Gastroesophageal sphincter (tissue), 4 donors: ENCODE measurements around the gene LIMS2. TPM values are rescaled to one million over a fixed set of nuclear protein-coding genes. Genes with fewer than 3 reads are reported as not detected.

Experiments
- ATAC-seq: fragments of 150-250 bp; one replicate; pipeline ENCODE4 v1.9.1; 2016; ENCODE audit warnings: mild to moderate bottlenecking, moderate library complexity
- H3K27ac ChIP-seq, 4 donors: fragments of 200-600 bp; sonication (generic) in 3 of 4; 1 replicate in 3 of 4; 2 replicates in 1 of 4; pipeline ENCODE4 v1.5.1; 2016 to 2019
- H3K27me3 ChIP-seq: fragments of 200-600 bp; sonication (generic); one replicate; pipeline ENCODE4 v1.5.1; 2019
- H3K36me3 ChIP-seq, 2 donors: fragments of 200-600 bp; sonication (generic); one replicate each; pipeline ENCODE4 v1.5.1; 2019; ENCODE audit warnings: control low read depth in 1 of 2
- H3K4me1 ChIP-seq, 3 donors: fragments of 200-600 bp; sonication (generic); 1 replicate in 2 of 3; 2 replicates in 1 of 3; pipeline ENCODE4 v1.5.1; 2016 to 2019; ENCODE audit warnings: control low read depth in 2 of 3
- H3K4me3 ChIP-seq, 2 donors: fragments of 200-600 bp; sonication (generic); one replicate each; pipeline ENCODE4 v1.5.1; 2019; ENCODE audit warnings: mild to moderate bottlenecking in 1 of 2, moderate library complexity in 1 of 2
- H3K9me3 ChIP-seq, 3 donors: fragments of 200-600 bp; sonication (generic); one replicate each; pipeline ENCODE4 v1.5.1; 2017 to 2019; ENCODE audit warnings: control low read depth in 2 of 3
- EP300 ChIP-seq: sonication (generic); formaldehyde crosslinking; IDR thresholded peaks from one replicate; pipeline ENCODE4 v1.6.1; 2017; ENCODE audit warnings: antibody characterized with exemption, mild to moderate bottlenecking
- POLR2A ChIP-seq, 2 donors: fragments of 450-650 bp; IDR thresholded peaks; one replicate each; pipeline ENCODE4 v1.6.1; 2017; ENCODE audit warnings: antibody characterized with exemption in 2 of 2, mild to moderate bottlenecking in 2 of 2, moderate library complexity in 1 of 2
- POLR2AphosphoS5 ChIP-seq: sonication (generic); formaldehyde crosslinking; IDR thresholded peaks from one replicate; pipeline ENCODE4 v1.6.1; 2017; ENCODE audit warnings: antibody characterized with exemption
- WGBS, 2 donors: methylation state at CpG; one replicate each; pipeline ENCODE4 v1.1.5; 2018; ENCODE audit warnings: low coverage in 1 of 2; 5-methylcytosine and 5-hydroxymethylcytosine counted together
- total RNA-seq, 4 donors: library from RNA; depleted of rRNA; stranded (reverse); fragments of >200 nt; gene quantifications; one replicate each; pipeline ENCODE4 v1.1.0, GENCODE V29; 2016
- TF ChIP-seq, protein P1 (sequence below), 4 experiments: fragments of 200-600 bp in 2 of 4; fragments of 450-650 bp in 2 of 4; sonication (generic) in 1 of 4; IDR thresholded peaks; one replicate each; pipeline ENCODE4 v1.5.1; 2017 to 2019; ENCODE audit warnings: antibody characterized with exemption in 4 of 4, mild to moderate bottlenecking in 2 of 4, moderate library complexity in 2 of 4

LIMS2 gene
- total RNA-seq, 4 donors from 2014 or later: 81.4 to 275 (median 124) TPM

DNA sequence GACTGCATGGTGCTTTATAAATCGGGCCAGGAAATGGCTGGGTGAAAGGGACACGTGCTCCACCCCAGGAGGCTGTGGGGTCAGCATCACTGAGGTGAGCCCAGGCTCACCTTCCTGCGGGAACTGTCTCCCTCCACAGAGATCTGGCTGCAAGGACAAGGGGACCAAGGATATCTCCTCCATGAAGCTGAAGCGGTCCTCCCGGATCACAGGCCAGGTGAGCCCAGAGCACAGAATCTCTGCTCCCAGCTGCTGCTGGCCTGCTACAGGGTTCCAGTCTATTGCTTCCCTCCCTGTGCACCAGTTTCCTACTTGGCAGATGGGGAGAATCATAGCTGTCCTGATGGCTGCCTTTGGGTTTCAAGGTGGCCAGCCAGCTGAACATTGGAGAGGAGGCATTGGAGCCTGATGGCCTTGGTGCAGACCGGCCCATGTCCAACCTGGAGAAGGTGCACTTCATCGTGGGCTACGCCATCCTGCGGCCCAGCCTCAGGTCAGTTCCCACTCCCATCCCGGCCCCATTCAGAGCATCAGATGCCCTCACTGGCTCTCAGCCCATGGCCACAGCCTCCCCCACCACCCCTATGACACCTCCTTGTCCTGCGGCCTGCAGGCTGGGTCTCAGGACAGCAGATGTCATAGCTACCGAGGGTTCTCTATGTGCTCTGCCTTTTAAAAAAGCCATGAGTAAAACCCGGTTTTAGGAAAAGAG, 63.1 kb downstream of the LIMS2 start:
- ATAC-seq: no peak
- Histone ChIP-seq H3K4me1 (no peaks in the 10 kb centered on the region), H3K36me3 (no peaks in the 10 kb centered on the region), H3K27ac (no peak overlapping the region), H3K27me3 (no peaks in the 10 kb centered on the region), H3K9me3 (peaks cover 0 to 35% (median 0%) of the 10 kb centered on the region in 3 donors), H3K4me3 (no peak overlapping the region)
- TF ChIP-seq POLR2AphosphoS5: no peak
- TF ChIP-seq, protein P1, sequence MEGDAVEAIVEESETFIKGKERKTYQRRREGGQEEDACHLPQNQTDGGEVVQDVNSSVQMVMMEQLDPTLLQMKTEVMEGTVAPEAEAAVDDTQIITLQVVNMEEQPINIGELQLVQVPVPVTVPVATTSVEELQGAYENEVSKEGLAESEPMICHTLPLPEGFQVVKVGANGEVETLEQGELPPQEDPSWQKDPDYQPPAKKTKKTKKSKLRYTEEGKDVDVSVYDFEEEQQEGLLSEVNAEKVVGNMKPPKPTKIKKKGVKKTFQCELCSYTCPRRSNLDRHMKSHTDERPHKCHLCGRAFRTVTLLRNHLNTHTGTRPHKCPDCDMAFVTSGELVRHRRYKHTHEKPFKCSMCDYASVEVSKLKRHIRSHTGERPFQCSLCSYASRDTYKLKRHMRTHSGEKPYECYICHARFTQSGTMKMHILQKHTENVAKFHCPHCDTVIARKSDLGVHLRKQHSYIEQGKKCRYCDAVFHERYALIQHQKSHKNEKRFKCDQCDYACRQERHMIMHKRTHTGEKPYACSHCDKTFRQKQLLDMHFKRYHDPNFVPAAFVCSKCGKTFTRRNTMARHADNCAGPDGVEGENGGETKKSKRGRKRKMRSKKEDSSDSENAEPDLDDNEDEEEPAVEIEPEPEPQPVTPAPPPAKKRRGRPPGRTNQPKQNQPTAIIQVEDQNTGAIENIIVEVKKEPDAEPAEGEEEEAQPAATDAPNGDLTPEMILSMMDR (IDR thresholded peaks at IDR 0.05): no peak
- TF ChIP-seq EP300: no peak
- TF ChIP-seq POLR2A (IDR thresholded peaks at IDR 0.05): no peak
- 100% methylated on average over 3 of the region's 13 CpGs; no CpG with 5 or more reads in 1 of the 2 donors for WGBS, 2 donors

DNA sequence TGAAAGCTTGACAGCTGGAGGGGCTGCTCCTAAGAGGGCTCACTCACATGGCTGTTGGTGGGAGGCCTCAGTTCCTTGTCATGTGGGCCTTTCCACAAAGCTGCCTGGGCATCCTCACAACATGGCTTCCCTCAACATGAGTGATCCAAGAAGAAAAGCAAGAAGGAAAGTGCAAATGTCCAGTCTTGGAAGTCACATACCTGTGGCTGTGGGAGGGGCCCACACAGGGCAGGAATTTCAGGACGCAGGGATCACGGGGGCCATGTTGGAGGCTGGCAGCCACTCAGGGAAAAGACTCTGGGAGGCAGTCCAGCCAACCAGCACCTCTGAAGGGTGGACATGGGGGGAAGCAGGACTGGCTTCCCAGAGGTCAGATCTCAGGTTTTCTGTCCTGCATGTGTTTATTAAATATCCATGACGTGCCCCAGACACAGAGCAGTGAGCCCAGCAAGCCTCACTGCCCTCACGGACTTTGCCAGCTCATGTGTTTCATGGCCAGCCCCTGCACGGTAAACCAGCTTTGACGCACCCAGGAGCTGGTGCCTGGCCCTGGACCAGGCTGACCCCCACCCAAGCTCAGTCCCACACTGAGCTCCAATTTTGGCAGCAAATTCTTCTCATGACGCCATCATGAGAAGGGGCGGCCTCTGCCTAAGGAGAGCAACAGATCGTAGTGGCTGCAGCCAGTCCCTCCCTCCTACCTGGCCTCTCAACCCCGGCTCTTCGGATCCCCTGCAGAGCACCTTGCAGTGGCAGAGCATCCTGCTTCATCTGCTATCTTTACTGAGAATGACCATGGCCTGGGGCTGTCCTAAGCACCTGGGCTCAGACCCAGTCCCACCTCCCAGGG, 64.0 kb downstream of the LIMS2 start:
- no peak for ATAC-seq
- Histone ChIP-seq H3K9me3 (peaks cover 0 to 35% (median 0%) of the 10 kb centered on the region in 3 donors), H3K4me3 (no peak overlapping the region), H3K27ac (no peak overlapping the region), H3K27me3 (no peaks in the 10 kb centered on the region), H3K36me3 (no peaks in the 10 kb centered on the region), H3K4me1 (no peaks in the 10 kb centered on the region)
- TF ChIP-seq POLR2A (IDR thresholded peaks at IDR 0.05) (no peak), POLR2AphosphoS5 (no peak), EP300 (no peak)
- TF ChIP-seq, protein P1 (IDR thresholded peaks at IDR 0.05): no peak
- WGBS, 2 donors: 73 to 86% methylated on average over 2 of the region's 11 CpGs

DNA sequence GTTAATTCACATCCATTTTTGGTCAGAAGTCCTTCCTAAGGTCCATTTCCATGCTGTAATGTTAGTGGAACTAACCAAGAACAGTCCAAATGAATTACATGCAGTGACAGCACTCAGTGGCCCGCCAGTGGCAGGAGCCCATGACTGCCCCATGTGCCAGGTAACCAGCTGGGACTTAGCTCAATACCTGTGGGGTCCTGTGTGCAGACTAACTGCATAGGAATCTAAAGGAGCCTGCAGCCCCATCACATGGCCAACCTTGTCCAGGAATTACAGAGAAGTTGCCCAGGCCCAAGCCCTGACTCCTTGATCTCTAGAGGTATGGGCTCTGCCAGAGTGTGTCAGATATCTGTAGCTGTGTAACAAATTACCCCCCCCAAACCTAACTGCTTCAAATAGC, 64.8 kb downstream of the LIMS2 start:
- no peak overlapping the region for H3K4me3 ChIP-seq
- no CpG with 5 or more reads among the region's 1 CpG for WGBS, 2 donors
- no peaks in the 10 kb centered on the region for H3K4me1 ChIP-seq
- no peaks in the 10 kb centered on the region for H3K27me3 ChIP-seq
- H3K9me3 ChIP-seq: peaks cover 0 to 35% (median 0%) of the 10 kb centered on the region in 3 donors
- ATAC-seq: no peak
- TF ChIP-seq, protein P1 (IDR thresholded peaks at IDR 0.05): no peak
- no peak for TF ChIP-seq EP300
- no peak for TF ChIP-seq POLR2AphosphoS5
- TF ChIP-seq POLR2A (IDR thresholded peaks at IDR 0.05): no peak
- H3K36me3 ChIP-seq: no peaks in the 10 kb centered on the region
- H3K27ac ChIP-seq: no peak overlapping the region

DNA sequence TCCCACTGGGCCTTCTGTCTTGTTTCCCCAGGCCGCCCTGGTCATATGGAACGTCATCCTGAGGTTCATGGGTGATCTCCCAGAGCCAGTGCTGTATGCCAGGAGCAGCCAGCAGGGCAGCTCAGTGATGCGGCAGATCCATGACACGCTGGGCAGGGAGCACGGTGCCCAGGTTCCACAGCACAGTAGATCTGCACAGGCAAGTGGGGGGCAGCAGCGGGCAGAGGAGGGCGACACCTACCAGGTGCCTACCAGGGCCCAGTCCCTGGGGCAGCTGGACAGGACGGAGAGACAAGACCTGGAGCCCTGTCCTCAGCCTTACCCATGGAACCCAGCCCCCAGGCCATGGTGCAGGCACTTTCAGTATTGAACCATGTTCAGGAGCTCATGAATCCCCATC, 65.5 kb downstream of the LIMS2 start:
- no peaks in the 10 kb centered on the region for H3K27me3 ChIP-seq
- peaks cover 0 to 35% (median 0%) of the 10 kb centered on the region in 3 donors for H3K9me3 ChIP-seq
- WGBS, 2 donors: 90% methylated on average over 2 of the region's 8 CpGs; no CpG with 5 or more reads in 1 of the 2 donors
- no peak overlapping the region for H3K27ac ChIP-seq
- ATAC-seq: no peak
- H3K4me1 ChIP-seq: no peaks in the 10 kb centered on the region
- no peaks in the 10 kb centered on the region for H3K36me3 ChIP-seq
- no peak overlapping the region for H3K4me3 ChIP-seq
- TF ChIP-seq POLR2A (IDR thresholded peaks at IDR 0.05): no peak
- TF ChIP-seq, protein P1 (IDR thresholded peaks at IDR 0.05): no peak
